ENCODE measurements around the gene PPP1R3F. TPM values are rescaled to one million over a fixed set of nuclear protein-coding genes. Genes with fewer than 3 reads are reported as not detected.

PPP1R3F gene
- 2.1 to 3.2 TPM (median 2.3 TPM) in 5 replicates for total RNA-seq (2022; extraction: Qiagen RNA extraction; ENCODE audit: low read depth)

DNA sequence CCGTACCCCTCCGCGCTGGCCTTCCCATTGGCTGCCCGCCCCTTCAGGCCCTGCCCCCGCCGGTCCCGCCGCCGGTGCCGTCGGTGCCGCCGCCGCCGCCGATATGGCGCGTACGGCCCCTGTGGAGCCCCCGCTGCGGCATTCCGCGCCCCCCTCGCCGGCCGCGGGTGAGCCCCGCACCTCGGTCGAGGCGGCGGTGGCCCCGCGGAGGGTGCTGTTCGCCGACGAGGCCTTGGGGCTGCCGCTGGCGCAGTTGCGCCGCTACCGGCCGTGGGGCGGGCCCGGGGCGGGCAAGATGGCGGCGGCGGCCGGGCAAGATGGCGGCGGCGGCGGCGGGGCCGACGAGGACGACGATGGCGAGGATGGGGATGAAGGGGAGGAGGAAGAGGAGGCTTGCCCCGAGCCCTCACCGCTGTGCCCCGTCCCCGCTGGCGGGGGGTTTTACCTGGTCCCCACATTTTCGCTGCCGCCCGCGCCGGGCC is at the start of gene PPP1R3F:
Gene PPP1R3F (plus strand): TSS at position 27 of the 482 bp plus-strand sequence. CDS start 77 bp downstream, at position 104.

DNA sequence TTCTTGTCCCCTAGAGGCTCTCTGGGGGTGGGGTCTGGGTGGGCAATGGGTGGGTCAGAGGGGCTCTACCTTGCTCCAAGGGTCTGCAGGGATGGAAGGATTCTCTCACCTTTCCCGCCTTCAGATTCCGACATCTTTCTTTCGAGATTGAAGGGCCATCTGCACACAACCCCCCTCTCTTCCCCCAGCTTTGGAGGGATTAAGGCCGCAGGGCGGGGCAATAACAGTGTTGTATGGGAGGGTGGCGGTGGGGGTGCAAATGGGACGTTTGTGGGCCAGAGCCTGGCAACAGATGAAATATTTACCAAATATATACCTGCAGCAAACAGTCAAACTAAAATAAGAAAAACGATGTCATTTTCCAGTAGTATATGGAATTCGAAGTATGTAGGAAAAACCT is 36.4 kb upstream of the PPP1R3F start, which contains the start of gene CACNA1F:
Gene CACNA1F (minus strand): TSS at position 165 of the 400 bp plus-strand sequence. CDS start 31 bp downstream, at position 134.

GRCh38 chrX:49264460-49264859 is 5.1 kb upstream of the PPP1R3F start, which contains the start of gene FOXP3:
Gene FOXP3, minus strand, starts transcription at chrX:49264710. Its CDS starts 6,205 bp downstream, at chrX:49258505.

DNA sequence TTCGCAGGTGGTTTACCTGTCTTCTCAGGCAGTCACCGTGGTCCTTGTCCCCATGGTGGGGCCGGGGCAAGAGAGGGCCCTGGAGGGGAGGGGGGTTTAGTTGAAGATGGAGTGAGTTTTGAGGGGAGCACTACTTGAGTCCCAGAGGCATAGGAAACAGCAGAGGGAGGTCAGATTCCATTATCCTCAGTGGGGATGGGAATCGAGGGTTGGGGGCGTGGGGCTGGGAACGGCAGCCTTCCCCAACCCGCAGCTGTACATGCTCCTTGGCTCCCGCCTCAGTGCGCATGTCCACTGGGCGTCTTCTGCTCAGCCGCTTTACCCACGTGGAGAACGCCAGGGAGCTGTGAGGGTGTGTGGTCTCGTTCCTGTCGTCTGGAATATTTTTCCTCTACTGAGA is 33.8 kb downstream of the PPP1R3F start, which contains the start of gene GAGE10:
Gene GAGE10 (plus strand): TSS at position 301 of the 400 bp plus-strand sequence. CDS start 1,214 bp downstream, outside the sequence.

DNA sequence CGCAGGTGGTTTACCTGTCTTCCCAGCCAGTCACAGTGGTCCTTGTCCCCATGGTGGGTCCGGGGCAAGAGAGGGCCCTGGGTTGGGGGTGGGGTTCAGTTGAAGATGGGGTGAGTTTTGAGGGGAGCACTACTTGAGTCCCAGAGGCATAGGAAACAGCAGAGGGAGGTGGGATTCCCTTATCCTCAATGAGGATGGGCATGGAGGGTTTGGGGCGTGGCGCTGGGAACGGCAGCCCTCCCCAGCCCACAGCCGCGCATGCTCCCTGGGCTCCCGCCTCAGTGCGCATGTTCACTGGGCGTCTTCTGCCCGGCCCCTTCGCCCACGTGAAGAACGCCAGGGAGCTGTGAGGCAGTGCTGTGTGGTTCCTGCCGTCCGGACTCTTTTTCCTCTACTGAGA is 52.1 kb downstream of the PPP1R3F start, which contains the start of gene GAGE12J:
Gene GAGE12J (plus strand): TSS at position 301 of the 400 bp plus-strand sequence. CDS start 1,157 bp downstream, outside the sequence.

GRCh38 chrX:49331282-49331681 is 61.7 kb downstream of the PPP1R3F start, which contains the start of gene GAGE13:
Gene GAGE13, plus strand, starts transcription at chrX:49331582. Its CDS starts 1,156 bp downstream, at chrX:49332738.

Other genes starting within 250 kb of the PPP1R3F start
- 38.3 to 57.8 TPM (median 54.4 TPM) in 5 replicates for gene TFE3, start 226.4 kb upstream of the PPP1R3F start, total RNA-seq (2022; extraction: Qiagen RNA extraction; ENCODE audit: low read depth)
- gene CCDC120, start 210.8 kb upstream of the PPP1R3F start, total RNA-seq (2022; extraction: Qiagen RNA extraction; ENCODE audit: low read depth), result 2.1 to 4.9 TPM (median 3.8 TPM) in 5 replicates
- gene PRAF2, start 195.8 kb upstream of the PPP1R3F start, total RNA-seq (2022; extraction: Qiagen RNA extraction; ENCODE audit: low read depth), result 37.3 to 50.2 TPM (median 43.8 TPM) in 5 replicates
- gene WDR45, start 189.9 kb upstream of the PPP1R3F start, total RNA-seq (2022; extraction: Qiagen RNA extraction; ENCODE audit: low read depth), result 44.3 to 60.4 TPM (median 58.1 TPM) in 5 replicates
- gene GPKOW, start 146.1 kb upstream of the PPP1R3F start, total RNA-seq (2022; extraction: Qiagen RNA extraction; ENCODE audit: low read depth), result 19.8 to 26.6 TPM (median 24.5 TPM) in 5 replicates
- gene MAGIX, start 107.0 kb upstream of the PPP1R3F start, total RNA-seq (2022; extraction: Qiagen RNA extraction; ENCODE audit: low read depth), result 1.3 to 3.7 TPM (median 3.6 TPM) in 5 replicates
- 328 to 445 TPM (median 434 TPM) in 5 replicates for gene PLP2, start 97.9 kb upstream of the PPP1R3F start, total RNA-seq (2022; extraction: Qiagen RNA extraction; ENCODE audit: low read depth)
- gene PRICKLE3, start 83.4 kb upstream of the PPP1R3F start, total RNA-seq (2022; extraction: Qiagen RNA extraction; ENCODE audit: low read depth), result 13.7 to 20.3 TPM (median 18.2 TPM) in 5 replicates
- 2.2 to 3.4 TPM (median 3.1 TPM) in 5 replicates for gene SYP, start 69.6 kb upstream of the PPP1R3F start, total RNA-seq (2022; extraction: Qiagen RNA extraction; ENCODE audit: low read depth)
- not detected in 5 replicates for gene CACNA1F, start 36.5 kb upstream of the PPP1R3F start, total RNA-seq (2022; extraction: Qiagen RNA extraction; ENCODE audit: low read depth)
- 11.6 to 16.8 TPM (median 14.3 TPM) in 5 replicates for gene CCDC22, start 34.3 kb upstream of the PPP1R3F start, total RNA-seq (2022; extraction: Qiagen RNA extraction; ENCODE audit: low read depth)
- 0.11 to 0.19 TPM (median 0.15 TPM) in 4 of 5 replicates, not detected in the other for gene FOXP3, start 5.1 kb upstream of the PPP1R3F start, total RNA-seq (2022; extraction: Qiagen RNA extraction; ENCODE audit: low read depth)
- not detected in 5 replicates for gene GAGE10, start 33.9 kb downstream of the PPP1R3F start, total RNA-seq (2022; extraction: Qiagen RNA extraction; ENCODE audit: low read depth)
- gene GAGE12J, start 52.2 kb downstream of the PPP1R3F start, total RNA-seq (2022; extraction: Qiagen RNA extraction; ENCODE audit: low read depth), result not detected in 5 replicates
- gene GAGE13, start 61.8 kb downstream of the PPP1R3F start, total RNA-seq (2022; extraction: Qiagen RNA extraction; ENCODE audit: low read depth), result not detected in 5 replicates